ENCODE measurements around the gene CDH4. TPM values are rescaled to one million over a fixed set of nuclear protein-coding genes. Genes with fewer than 3 reads are reported as not detected.

Gene CDH4
- total RNA-seq, 3 donors from 2014 or later (not counting 1 experiment from before 2014, with no cell fraction given), result 0.18 TPM; not detected in 2

DNA sequence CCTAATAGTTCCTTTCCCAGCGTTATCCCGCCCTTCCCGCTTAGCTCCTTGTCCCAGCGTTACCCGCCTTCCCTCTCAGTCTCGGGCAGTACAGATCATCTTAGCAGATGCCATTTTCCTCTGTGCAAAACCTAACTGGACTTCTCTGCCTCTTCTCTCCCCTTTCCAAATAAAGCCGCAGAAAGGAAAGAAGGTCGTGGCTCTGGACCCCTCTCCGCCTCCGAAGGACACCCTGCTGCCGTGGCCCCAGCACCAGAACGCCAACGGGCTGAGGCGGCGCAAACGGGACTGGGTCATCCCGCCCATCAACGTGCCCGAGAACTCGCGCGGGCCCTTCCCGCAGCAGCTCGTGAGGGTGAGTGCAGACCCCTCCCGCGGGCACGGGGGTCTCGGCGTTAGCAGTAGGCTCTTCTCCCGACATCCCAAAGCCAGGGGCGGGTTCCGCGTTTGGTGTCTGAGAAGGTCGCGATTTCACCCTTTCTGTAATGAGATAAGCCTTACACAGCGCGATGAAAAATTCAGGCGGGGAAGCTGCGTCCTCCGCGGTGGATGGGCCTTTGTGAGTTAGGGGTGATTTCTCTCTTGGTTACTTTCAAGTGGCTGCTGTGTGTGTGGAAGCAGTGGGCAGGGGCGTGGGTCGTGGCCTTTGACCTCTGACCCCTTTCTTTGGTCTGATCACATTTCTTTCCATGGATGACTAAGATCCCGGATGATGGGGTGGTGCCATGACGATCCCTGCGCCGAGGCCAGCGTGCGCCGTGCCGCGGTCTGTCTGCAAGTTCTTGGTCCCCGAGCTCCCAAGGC lies 521.0 kb downstream of the CDH4 start:
- peaks cover 11% of the 10 kb centered on the region for H3K9me3 ChIP-seq (ENCODE audit: control insufficient read depth, insufficient read depth, low read length)
- no peaks in the 10 kb centered on the region for H3K36me3 ChIP-seq (ENCODE audit: control insufficient read depth, insufficient read depth, low read length)
- intact Hi-C loops (cut with micrococcal nuclease), result no loop called here
- H3K4me3 ChIP-seq (ENCODE audit: low read length), result no peak overlapping the region
- no peak overlapping the region for H3K27ac ChIP-seq (ENCODE audit: low read length)
- no peaks in the 10 kb centered on the region for H3K4me1 ChIP-seq (ENCODE audit: control insufficient read depth, insufficient read depth, low read length)
- Mint-ChIP-seq H3K27ac (no peak overlapping the region), H3K27me3 (ENCODE audit: low read depth in 2 of 2) (no peaks in the 10 kb centered on the region), H3K36me3 (no peaks in the 10 kb centered on the region), H3K4me3 (no peak overlapping the region), H3K4me1 (no peaks in the 10 kb centered on the region), H3K9me3 (peaks cover 0 to 1% of the 10 kb centered on the region in 2 donors)
- DNase-seq (no peak), ATAC-seq (no peak)
- no peaks in the 10 kb centered on the region for H3K27me3 ChIP-seq (ENCODE audit: control insufficient read depth, insufficient read depth, low read length)
- TF ChIP-seq, protein P1, sequence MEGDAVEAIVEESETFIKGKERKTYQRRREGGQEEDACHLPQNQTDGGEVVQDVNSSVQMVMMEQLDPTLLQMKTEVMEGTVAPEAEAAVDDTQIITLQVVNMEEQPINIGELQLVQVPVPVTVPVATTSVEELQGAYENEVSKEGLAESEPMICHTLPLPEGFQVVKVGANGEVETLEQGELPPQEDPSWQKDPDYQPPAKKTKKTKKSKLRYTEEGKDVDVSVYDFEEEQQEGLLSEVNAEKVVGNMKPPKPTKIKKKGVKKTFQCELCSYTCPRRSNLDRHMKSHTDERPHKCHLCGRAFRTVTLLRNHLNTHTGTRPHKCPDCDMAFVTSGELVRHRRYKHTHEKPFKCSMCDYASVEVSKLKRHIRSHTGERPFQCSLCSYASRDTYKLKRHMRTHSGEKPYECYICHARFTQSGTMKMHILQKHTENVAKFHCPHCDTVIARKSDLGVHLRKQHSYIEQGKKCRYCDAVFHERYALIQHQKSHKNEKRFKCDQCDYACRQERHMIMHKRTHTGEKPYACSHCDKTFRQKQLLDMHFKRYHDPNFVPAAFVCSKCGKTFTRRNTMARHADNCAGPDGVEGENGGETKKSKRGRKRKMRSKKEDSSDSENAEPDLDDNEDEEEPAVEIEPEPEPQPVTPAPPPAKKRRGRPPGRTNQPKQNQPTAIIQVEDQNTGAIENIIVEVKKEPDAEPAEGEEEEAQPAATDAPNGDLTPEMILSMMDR (IDR thresholded peaks at IDR 0.05), result no peak
- 87% methylated on average over 53 of the region's 53 CpGs for WGBS (ENCODE audit: insufficient coverage)

- H3K27me3 Mint-ChIP-seq (ENCODE audit: low read depth in 2 of 2), result no peaks in the 10 kb centered on the region
- intact Hi-C loops (cut with micrococcal nuclease), result no loop called here
- WGBS (ENCODE audit: insufficient coverage), result 80% methylated on average over 14 of the region's 14 CpGs
Observed at GRCh38 chr20:61773926-61774587, 522.0 kb downstream of the CDH4 start.

DNA sequence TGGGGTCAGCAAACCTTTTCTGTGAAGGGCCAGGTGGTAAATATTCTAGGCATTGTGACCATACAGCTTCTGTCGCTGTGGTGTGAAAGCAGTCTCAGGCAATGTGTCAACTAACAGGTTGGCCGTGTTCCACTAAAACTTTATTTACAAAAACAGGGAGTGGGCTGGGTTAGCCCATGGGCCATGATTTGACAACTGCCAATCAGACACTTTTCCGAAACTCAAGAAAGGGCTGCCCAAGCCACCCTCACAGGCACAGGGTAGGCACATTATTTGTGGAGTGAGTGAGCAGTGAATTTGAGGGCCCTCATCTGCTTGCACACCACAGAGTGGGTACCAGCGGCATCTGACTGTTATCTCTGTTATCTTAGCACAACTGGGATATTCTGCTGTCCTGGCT lies 523.4 kb downstream of the CDH4 start:
- Histone ChIP-seq H3K27me3 (ENCODE audit: control insufficient read depth, insufficient read depth, low read length) (no peaks in the 10 kb centered on the region), H3K4me1 (ENCODE audit: control insufficient read depth, insufficient read depth, low read length) (no peaks in the 10 kb centered on the region), H3K9me3 (ENCODE audit: control insufficient read depth, insufficient read depth, low read length) (peaks cover 17% of the 10 kb centered on the region), H3K4me3 (ENCODE audit: low read length) (no peak overlapping the region), H3K36me3 (ENCODE audit: control insufficient read depth, insufficient read depth, low read length) (no peaks in the 10 kb centered on the region), H3K27ac (ENCODE audit: low read length) (no peak overlapping the region)
- ATAC-seq, result no peak
- TF ChIP-seq, protein P1 (IDR thresholded peaks at IDR 0.05), result no peak
- intact Hi-C loops (cut with micrococcal nuclease), result no loop called here
- Mint-ChIP-seq H3K27ac (no peak overlapping the region), H3K9me3 (peaks cover 0 to 2% of the 10 kb centered on the region in 2 donors), H3K36me3 (no peaks in the 10 kb centered on the region), H3K27me3 (ENCODE audit: low read depth in 2 of 2) (no peaks in the 10 kb centered on the region), H3K4me1 (no peaks in the 10 kb centered on the region), H3K4me3 (no peak overlapping the region)
- no peak for DNase-seq
- WGBS (ENCODE audit: insufficient coverage), result 86% methylated on average over 4 of the region's 4 CpGs

More at GRCh38 chr20:61773926-61774587, 522.0 kb downstream of the CDH4 start:
- Mint-ChIP-seq H3K9me3 (peaks cover 0 to 2% of the 10 kb centered on the region in 2 donors), H3K4me3 (no peak overlapping the region), H3K36me3 (no peaks in the 10 kb centered on the region), H3K27ac (no peak overlapping the region), H3K4me1 (no peaks in the 10 kb centered on the region)
- H3K9me3 ChIP-seq (ENCODE audit: control insufficient read depth, insufficient read depth, low read length), result peaks cover 11% of the 10 kb centered on the region
- no peak overlapping the region for H3K4me3 ChIP-seq (ENCODE audit: low read length)
- TF ChIP-seq, protein P1 (IDR thresholded peaks at IDR 0.05), result no peak
- DNase-seq (no peak), ATAC-seq (no peak)
- H3K36me3 ChIP-seq (ENCODE audit: control insufficient read depth, insufficient read depth, low read length), result no peaks in the 10 kb centered on the region
- no peak overlapping the region for H3K27ac ChIP-seq (ENCODE audit: low read length)
- H3K4me1 ChIP-seq (ENCODE audit: control insufficient read depth, insufficient read depth, low read length), result no peaks in the 10 kb centered on the region
- no peaks in the 10 kb centered on the region for H3K27me3 ChIP-seq (ENCODE audit: control insufficient read depth, insufficient read depth, low read length)
